GF-D8 (cell line): ENCODE data around the gene KIAA1328.

Experiments used
- DNase-seq: peaks from one replicate; lab custom pipeline; 2025; lab: John Stamatoyannopoulos, UW

The KIAA1328 gene

DNA sequence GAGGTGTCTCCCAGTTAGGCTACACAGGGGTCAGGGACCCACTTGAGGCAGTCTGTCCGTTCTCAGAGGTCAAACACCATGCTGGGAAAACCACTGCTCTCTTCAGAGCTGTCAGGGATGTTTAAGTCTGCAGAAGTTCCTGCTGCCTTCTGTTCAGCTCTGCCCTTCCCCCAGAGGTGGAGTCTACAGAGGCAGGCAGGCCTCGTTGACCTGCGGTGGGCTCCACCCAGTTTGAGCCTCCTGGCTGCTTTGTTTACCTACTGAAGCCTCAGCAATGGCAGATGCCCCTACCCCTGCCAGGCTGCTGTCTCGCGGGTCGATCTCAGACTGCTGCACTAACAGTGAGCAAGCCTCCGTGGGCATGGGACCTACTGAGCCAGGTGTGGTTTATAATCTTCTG, 390.3 kb downstream of the KIAA1328 start:
- no peak for DNase-seq

DNA sequence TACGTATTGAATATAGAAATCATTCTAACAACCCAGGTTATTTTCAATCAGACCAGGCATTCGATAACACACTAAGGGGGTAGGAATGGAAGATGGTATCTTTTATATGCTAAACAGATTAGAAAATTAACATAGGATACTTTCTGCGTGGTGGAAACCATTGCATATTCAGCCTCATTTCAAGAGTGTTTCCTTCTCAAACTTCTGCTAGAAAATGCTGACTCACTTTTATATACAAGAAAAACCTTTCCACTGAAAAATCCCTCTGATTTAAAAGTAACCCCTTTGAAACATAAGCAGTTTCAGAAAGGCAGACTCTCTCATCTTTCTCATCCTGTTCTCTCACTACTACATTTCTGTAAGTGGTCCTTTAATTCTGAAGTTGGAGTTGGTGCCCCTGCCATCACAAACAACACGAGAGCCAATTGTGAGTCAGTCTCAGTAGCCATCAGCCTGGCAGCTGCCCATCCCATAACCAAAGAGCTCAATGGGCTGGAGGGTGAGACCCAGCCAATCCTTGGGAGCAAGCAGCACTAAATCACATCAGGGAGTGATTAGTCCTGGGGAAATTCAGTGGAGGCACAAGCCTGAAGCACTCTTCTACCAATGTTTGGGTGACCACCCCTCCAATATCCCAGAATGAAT, 393.5 kb downstream of the KIAA1328 start:
- no peak for DNase-seq

DNA sequence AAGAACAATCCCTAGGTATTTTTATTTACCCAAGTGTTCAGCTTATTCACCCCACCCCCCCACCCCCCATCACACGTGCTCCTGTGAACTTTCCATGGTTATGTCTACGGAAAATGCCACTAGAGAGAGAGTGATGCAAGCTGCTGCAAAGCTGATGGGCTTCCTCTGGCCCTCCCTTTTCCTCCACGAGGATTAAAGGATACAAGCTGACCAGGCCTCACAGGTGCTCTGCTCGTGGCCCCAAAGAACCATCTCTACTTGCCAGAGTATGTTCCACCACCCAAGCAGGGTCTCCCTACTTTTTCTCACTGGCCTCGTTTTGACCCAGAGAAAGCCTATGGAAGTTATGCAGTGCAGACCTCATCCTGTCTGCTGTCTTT, 394.1 kb downstream of the KIAA1328 start:
- no peak for DNase-seq

DNA sequence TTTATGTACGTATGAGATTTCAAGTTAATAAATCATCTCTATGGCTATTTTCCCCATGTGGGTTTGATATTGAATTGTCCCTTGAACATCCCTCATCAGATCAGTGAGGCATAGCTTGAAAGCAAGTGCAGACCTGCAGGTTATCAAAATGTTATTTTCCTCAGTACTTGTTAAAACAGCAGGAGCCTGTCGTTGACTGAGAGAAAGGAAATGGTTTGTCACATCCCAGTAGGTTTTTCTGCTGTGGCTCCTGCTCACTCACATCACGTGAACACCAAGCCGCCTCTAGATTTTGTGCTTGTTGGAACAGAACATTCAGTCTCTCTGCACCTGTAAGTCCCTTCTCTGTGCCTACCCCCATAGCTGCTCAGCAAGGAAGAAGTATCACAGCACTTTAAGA, 396.4 kb downstream of the KIAA1328 start:
- DNase-seq = no peak

DNA sequence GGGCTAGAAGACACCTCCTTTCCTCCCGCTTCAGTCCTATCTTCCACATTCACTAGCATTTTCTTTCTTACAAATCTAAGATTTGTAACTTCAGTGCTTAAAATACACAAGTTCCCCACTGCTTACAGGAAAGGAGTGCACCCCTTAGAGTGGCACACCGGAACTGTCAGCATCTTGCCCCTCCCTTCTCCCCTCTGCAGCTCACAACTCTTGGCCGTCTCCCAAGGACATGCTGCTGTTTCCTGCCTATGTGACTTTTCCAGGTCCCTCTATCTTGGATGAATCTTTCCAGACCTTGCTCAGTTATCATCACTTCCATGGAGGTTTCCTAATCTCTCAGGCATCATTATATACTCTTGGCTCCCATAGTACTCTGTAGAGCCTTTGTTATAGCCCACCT, 401.8 kb downstream of the KIAA1328 start:
- DNase-seq = no peak

DNA sequence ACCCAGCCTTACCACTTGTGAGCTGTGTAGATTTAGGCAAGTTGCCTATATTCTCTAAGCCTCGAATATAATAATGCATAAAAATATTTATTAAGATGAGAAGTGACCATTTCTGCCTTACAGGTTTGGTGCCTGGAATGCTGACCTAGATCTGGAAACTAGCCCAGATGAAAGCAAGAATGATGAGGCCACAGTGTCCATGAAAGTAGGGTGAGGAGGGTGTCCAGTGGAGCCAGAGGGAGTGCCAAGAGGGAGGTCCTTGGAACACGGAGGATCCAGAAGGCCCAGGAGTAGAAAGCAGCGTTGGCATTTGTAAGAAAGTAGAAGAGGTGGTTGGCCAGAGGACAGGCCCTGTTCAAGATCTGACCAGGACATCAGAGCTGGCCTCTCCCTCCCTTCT, 402.3 kb downstream of the KIAA1328 start:
- DNase-seq = no peak

DNA sequence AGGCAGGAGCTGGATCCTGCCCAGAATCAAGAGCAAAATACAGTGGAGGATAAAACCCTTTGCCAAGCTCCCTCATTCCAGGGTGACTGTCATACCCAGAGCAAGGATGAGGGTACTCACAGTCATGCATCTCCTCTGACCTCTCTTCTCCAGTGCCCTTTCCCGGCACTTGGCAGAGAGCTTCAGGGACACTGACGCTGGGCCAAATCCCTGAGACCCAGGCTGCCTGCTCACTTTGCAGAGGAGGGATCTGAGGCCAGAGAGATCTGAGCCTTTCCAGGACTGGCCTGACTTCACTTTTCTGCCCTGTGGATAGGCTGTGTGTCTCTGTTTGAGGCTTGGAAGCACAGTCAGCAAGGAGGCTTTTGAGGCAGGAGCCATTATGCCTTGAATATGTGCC, 406.7 kb downstream of the KIAA1328 start:
- DNase-seq = no peak

DNA sequence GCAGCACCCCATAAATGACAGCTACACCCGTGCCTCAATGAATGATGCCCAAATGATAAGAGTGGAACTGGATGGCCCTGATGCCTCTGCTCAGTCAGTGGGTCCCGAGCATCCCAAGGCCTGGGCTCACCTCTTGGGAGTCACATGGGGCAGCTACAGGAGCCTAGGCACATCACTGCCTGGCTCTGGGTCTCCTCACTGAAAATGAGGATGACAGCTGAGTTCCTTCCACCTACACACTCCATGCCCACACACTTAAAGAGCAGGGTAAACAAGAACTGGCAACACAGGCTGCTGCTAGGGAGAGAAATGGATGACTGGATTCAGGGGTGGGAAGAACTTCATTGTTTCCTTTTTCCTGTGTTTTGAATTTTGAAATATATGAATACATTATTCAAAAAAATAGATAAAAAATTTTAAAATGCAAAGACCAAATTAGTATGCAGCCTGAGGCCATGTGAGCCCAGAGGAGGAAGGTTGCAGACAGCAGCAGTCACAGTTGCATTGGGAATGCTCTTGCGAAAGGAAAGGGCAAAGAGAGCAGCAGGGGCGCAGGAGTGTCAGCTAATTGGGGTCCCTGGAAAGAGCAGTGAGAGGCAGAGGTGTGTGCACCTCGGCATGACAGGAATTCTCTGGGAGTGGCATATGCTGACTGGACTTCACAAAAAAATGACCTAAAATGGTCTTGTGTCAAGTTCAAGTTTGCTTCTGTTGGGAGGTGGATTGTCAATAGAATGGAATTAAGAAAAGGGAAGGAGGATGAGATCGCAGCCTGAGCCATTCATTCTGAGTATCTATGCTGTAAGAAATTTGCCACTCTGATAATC, 409.6 kb downstream of the KIAA1328 start:
- DNase-seq = no peak

DNA sequence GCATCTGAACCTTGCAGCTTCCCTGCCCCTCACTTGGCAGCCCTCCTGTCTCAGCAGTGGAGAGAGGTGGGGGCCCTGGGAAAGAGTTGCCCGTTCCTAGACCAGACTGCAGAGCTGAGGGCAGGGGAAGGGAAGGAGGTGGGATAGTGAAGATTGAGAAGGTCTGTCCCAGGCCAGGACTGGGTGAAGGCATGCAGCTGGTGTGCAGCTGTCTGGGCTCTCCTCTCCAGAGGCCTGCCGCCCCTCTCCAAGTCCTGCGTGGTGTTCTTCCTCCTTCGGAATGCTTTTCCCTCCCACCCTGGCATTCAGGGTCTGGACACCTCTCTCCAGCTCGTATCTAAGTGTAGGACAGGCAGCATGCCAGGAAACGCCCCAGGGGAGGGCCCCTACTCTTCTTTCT, 413.2 kb downstream of the KIAA1328 start:
- DNase-seq = no peak

DNA sequence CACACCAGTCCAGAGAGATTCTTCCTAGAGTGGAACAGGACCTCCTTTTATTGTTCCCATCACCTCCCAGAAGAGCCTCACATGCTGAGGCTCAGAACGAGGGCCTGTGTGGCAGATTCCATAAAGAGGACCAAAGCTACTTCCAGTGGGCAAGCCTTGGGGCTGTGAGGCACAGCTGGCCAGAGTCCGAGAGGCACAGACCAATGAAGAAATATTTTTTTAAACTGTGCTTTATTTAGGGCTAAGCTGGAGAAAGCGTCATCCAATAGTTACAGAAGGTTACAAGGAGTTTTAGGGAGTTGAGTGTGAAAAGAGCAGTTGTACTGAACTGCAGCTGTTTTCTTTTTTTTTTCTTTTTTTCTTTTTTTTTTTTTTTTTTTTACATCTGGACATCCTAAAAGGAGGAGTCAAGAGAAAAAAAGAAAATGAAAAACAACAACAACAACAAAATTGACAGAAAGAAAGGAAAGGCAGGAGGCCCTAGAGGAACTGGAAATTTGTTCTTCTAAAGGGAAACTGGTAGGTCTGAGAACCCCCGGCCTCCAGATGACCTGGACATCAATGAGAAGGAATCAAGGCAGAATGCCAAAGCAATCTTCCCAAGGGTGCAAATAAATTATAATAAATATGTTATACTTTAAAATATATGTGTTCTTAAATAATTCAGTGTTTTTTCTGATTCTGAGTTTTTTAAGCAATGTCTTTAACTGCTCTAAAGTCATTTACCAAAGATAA, 414.1 kb downstream of the KIAA1328 start:
- no peak for DNase-seq

DNA sequence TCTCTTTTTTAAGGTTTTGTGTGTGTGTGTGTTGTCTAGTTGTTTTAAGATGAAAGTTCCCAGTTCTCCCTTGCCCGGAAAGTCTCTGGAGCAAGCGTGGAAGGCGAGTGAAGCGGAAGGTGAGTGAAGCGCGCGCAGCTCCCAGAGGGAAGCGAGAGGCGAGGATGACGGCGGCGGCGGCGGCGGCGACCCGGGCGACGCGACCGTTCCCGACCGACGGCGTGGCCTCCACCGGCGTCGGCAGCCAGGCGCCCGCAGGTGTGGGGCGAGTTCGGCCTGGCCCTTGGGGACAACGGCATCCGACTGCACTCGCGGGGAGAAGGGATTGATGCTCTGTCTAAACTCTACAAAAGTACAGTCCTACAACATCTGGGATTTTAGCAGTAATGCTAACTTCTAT, 414.8 kb downstream of the KIAA1328 start:
- no peak for DNase-seq

DNA sequence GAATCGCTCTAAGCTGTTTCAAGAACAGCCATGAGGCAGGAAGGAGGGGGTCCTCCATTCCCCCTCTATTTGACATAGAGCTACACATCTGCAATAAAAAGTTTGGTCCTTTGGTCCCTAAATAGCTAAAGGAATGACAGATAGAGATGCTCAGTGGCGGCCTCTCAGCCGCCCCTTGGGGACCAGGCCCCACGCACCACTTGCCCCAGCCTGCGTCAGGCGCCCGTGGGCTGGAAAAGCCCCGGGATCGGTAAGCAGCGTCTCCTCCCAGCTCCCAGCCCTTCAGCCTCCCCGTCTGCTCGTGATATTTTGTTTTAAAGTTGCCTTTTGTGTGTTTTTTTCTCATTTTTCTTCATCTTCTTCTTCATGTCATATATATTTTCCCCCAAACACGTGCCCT, 415.7 kb downstream of the KIAA1328 start:
- DNase-seq = no peak

DNA sequence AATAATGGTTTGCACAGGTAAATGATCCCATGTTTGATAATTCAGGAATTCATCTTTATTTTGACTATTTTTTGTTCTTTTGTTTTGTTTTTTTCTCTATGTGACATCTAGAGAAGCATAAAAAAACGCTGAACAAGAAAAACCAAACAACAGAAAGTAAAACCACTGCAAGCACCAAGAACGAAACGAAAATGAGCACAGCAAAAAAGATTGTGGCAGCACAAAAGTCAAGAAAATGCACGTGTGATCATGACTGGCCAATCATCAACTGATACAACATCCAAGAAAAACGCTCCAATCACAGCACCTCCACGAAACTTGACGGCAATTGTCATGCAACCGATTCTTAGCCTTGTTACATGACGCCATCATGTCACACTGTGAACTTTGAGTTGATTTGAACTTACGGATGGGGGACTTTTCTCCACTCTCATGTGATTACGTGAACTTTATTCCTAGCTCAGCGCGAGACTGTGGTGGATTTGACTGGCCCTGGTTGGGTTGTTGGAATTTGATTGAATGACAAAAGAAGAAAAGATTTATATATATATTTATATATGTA, 417.9 kb downstream of the KIAA1328 start:
- no peak for DNase-seq

DNA sequence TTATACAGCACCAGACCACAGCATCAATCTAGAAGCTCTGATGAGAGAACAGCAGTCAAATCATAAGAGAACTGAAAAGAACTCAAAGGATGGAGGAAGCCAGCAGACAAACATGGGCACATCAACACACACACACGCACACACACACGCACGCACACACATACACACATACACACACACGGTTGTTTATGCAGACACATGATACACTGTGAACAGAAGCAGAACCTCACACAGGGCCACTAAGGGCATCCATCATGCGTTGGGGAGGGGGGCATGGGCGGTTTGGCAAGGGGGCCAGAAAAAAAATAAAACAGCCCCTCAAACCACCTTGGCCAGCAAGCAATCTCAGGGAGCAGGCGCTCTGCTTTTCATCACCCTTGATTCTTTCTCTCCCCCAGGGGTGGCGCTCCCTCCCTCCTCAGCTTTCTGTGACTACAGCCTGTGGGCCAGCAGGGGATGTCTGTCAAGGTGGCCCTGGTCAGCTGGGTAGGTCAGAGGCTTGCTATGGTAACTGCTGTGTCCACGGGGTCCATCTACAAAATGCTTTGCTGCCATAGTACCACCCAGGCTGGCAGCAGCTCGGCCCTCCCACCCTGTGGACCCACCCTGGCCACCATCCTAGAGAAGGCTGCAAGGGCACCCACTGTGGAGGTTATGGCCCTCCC, 418.7 kb downstream of the KIAA1328 start:
- DNase-seq = no peak

DNA sequence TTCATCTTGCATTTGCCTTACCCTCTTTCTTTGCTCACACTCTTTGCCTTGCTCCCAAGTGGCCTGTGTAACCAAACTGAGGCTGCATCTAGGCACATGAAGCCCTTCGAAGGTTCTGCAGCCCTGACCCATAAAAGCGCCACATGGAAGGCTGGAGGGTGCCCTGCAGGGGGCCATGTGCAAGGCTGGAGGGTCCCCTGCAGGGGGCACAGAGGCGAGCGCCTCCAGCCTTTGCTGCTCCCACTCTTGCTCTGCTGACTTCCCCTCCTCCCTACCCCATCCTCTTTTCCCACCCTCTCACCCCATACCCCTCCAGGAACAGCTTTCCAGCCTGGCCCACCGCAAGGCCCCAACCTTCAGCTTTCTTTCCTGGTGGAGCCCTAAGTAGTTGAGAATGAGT, 419.4 kb downstream of the KIAA1328 start:
- no peak for DNase-seq

DNA sequence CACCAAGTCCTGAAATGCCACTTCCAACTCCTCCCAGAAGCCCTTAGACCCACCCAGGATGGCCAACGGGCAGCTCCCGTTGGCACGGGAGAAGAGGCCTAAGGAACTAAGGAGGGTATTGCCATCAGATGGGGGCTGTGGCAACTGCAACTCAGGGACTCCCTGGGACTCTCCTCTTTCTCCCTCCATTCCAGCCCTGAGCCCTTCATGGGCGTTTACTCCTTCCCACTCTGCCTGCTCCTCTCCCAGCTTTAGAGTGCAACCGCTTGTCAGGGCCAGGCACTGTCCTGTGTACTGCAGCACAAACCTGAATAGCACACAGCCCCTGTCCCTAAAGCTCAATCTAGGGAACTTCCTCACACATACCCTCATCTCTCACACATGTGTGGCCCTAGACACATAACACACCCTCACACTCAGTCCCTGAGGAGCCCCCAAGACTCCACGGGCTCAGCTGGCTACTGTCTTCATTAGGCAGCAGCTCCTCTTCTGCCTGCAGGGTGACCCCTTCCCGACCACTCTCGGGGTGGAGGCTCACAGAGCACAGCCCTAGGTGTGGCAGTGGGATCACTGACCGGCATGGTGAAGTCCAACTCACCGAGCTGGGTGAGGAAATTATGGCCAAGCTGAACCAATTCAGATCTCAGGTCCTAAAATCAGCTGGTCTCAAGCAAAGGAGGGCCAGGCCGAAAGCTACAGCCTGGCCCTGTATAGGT, 420.4 kb downstream of the KIAA1328 start:
- DNase-seq = no peak

DNA sequence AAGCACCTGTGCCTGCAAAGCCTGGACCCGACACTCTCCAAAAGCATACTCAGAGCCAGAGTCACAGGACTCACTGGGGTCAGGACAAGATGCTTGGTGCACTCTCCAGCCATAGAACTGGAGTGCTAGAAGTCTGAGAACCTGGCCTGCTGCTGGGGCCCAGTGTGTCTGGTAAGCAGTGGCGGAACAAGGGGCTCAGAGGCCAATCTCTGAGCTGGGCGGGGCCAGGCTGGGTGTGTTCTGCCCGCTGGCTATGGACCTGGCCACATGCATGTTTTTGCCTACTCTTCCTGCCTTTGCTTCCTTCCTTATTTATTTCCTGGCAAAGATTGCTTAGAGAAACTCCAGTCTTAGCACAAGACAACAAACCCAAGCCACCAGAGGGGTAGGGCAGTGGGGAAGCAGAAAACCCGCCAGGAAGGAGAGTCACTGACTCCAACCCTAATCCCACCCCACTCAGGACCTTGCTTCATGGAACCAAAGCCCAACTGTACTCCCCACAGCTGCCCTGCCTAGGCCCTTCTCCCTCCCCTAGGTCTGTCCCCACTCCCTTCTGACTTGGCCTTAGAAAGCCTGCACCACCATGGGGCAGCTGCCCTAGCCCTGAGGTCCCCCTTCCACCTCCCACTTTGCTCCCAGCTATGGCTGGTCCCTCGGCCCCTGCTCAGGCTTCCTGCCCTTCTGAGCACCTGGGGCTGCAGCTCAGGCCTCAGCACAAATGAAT, 421.1 kb downstream of the KIAA1328 start:
- DNase-seq = no peak

DNA sequence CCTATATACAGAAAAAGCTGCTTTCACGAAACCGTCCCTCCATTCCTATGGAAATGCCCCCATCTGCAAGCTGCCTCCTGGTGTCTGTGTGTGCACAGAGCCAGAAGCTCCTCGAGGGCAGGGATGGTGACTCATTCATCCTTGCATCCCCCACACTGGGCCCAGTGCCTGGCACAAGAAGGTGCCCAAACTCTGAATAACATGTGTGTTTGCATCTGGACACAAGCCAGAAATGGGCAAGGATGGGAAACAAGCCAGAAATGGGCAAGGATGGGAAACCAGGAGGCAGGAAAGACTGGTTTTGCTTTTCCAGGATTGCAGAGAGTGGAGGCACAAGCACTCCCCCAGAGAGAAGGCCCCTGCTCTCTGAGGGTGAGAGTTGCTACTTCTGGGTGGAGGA, 422.8 kb downstream of the KIAA1328 start:
- no peak for DNase-seq

DNA sequence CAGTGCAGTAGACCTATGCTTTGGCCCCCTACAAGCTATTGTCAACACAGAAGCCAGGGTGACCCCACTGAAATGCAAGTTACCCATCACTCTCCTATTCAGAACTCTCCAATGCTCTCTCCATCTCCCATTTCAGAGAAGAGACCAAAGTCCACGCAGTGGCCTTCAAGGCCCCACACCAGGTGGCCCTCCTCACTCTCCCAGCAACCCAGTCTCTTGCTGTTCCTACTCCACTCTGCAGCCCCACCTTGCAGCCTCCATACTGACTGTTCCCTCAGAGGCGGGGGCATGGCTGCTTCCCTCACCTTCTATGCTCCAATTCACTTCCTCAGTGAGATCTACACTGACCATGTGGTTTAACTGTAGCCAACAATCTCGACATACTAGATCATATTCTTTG, 423.4 kb downstream of the KIAA1328 start:
- no peak for DNase-seq

DNA sequence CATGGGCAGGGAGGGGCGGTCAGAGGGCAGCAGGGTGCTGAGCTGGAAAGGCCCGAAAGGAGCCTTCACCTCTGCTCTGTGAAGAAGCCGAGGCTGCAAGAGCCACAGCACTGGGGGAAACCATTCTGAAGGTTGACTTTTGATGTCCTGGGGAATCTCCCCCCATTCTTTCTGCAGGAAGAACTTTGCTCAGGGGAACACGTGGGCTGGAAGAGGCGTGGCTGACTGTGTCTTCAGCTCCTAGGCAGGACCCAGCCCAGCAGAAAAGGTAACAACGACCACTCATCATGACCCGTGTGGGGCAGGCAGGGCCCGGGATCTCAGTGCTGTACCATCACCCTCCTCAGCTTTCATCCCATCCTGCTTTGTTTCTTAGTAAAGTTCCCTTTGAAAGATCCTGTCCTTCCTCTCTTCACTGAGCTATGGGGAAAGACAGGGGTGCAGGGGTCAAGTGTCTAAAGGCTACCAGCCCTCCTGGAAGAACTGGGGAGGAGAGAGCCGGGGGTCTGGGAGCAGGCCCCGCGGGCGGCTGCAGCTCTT, 424.0 kb downstream of the KIAA1328 start:
- no peak for DNase-seq
